GM10847 (cell line): ENCODE data around the gene PKMYT1.
A peak's percentile ranks its signal among the peaks of the same experiment; 100 is the strongest.

Source experiments
- POLR2A ChIP-seq: IDR thresholded peaks from 2 replicates; pipeline ENCODE4 v1.6.1; 2011; ENCODE audit not compliant: insufficient read length; ENCODE audit errors: extremely low read depth

The PKMYT1 gene

DNA sequence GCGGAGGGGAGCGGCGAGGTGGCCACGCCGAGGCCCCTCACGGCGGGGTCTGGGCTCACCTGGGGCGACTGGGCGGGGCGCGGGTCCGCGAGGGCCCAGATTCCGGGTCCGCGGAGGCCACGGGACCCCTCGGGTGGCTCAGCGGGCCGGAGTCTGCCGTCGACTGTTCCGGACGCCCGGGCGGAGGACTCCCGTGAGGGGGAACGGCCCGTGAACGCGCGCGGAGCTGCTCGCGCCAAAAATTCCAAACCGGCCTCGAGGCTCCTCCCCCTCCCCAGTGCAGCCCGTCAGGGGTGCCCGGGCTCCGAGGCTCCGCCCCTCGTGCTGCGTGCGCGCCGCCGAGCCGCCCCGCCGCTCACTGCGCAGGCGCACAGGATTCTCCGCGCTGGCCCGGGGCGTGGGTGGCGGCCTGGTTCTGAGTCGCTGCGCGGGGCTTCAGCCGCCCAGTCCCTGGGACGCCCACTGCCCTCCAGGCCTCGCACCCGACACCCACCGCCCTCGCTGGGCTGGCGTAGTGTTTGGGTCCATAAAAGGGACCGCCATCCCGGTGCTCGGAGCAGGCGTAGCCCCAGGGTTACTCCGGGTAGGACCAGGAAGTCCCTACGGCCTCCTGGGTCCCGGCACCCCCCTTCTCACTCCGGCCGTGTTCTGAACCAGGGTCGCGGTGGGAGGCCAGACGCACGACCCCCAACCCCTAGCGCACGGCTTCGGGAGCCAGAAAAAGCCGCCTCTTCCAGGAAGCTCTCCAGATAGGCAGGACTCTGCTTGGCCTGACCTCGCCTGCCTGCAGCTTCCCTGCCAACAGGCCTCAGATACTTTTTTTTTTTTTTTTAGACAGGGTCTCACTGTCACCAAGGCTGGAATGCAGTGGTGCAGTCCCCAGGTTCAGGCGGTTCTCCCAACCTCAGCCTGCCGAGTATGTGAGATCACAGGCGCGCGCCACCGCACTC is at the start of gene PKMYT1:
TSS of gene PKMYT1 (minus strand) at position 220 of the 950 bp plus-strand sequence. CDS start 789 bp downstream, outside the sequence.
- TF ChIP-seq POLR2A: peak; percentile 95

DNA sequence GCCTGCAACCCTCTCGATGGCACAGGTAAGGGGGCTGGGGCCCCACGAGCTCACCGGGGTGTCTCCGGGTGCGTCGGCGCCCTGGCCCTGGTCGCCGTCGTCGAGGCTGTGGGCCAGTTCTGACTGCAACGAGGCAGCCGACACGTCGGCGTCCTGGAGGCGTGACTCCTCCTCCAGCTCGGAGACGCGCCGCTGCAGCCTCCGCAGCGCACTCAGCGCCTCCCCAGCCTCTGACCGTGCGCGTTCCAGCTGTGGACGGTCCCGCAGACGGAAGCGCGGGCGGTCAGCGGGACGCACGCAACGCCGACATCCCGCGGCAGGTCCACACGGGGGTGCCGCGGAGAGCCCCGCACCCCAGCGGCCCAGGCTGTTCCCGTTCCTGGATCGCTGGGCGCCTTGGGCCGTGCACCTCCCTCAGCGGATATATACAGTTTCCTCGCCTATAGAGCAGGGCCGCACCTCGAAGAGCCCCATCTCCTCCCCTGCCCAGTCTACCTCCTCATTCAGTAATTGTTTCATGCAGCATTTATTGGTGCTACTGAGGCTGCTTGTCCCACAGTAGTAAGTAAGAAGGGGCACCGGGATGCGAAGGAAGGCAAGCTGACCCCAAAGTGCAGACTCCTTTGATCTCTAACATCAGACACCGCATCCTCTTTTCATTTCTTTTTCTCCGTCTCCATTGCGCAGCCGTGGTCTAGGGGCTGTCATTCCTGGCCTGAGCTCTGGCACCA is 49.4 kb upstream of the PKMYT1 start:
- TF ChIP-seq POLR2A: no peak

DNA sequence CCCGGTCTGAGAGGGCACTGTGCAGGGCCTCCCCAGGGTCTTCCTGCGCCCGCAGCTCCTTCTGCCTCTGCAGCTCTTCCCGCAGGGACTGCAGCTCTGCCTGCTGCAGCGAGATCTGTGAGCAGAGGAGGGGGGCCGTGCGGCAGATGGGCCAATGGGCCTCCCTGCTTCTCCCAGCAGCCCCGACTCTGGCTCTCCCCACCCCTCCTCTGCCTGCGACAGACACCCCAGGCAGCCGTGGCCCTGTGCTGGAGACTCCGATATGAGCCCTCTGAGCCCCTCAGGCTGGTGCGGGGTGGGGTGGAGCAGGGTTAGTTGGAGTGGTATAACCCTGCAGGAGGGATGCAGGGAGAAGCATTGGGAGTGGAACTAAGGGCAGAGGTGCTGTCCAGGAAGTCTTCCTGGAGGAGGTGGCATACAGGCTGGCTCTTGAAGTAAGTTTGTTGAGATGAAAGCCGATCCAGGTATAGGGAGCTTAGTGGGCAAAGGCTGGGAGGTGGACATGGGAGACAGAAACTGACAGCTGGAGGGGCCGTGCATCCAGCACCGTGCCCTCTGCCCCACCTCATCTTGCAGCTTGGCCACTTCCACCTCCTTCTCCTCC is 48.6 kb upstream of the PKMYT1 start:
- no peak for TF ChIP-seq POLR2A

DNA sequence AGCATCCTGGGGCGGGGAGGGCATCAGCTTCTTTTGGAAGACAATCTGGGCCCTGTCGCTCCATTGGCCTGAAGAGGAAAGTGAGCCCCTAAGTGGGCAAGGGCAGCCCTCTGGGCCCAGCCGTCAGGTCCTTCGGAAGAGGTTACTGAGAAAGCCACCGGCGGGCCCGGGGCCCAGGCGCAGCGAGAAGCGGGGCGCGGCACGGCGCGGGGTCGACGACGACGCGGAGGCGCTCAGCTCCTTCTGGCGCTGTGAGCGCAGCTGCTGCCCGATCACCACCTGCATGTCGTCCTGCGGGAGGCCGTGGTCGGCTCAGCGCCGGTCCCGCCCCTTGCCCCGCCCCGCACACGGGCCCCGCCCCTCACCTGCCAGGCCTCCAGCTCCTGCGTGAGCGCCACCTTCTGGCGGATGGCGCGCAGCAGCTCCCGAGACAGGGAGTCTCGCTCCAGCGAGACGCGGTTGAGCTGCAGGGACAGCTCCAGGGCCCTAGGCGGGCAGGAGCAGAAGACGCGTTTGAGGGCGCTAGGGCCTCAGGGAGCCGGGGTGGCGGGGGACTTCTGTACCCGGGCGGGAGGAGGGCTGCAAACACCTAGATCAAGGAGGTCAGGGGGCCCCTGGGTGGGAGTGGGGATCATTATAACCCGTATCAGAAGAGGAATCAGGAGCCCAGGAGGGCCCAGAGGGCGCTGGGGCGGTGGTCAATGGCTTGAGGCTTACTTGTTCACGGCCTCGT is 47.9 kb upstream of the PKMYT1 start:
- TF ChIP-seq POLR2A: no peak

- no peak for TF ChIP-seq POLR2A
Observed at GRCh38 chr16:3027489-3027795, 47.2 kb upstream of the PKMYT1 start.

DNA sequence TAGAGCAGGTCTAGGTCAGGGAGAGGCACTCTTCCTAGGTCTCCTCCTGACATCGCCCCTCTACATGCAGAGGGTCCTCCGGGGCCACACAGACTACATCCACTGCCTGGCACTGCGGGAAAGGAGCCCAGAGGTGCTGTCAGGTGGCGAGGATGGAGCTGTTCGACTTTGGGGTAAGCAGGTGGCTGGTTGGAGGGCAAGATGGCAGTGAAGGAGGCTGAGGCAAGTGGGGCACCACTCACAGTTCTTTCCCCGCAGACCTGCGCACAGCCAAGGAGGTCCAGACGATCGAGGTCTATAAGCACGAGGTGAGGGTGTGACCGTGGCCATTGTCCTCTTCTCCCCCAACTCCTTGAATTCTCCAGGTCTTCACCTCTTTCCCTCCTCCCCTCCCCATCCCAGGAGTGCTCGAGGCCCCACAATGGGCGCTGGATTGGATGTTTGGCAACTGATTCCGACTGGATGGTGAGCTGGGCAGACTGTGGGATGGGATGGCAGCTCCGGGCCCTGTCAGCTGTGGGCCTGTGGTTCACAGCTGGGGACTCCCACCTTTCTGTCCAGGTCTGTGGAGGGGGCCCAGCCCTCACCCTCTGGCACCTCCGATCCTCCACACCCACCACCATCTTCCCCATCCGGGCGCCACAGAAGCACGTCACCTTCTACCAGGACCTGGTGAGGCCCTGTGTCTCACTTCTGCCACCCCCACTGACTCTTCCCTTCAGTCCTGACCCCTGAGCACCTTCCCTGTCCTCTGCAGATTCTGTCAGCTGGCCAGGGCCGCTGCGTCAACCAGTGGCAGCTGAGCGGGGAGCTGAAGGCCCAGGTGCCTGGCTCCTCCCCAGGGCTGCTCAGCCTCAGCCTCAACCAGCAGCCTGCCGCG is 46.6 kb upstream of the PKMYT1 start:
- TF ChIP-seq POLR2A: no peak

GRCh38 chr16:3026003-3026378 is 45.7 kb upstream of the PKMYT1 start:
- TF ChIP-seq POLR2A: no peak

- TF ChIP-seq POLR2A: no peak
Observed at GRCh38 chr16:3025032-3026002, 45.1 kb upstream of the PKMYT1 start.

GRCh38 chr16:3023669-3024478 is 43.6 kb upstream of the PKMYT1 start, which contains the start of the genes HCFC1R1 and THOC6:
Gene HCFC1R1, minus strand, starts transcription at chr16:3023942. Its CDS starts 1 bp downstream, at chr16:3023941.
Gene THOC6, plus strand, starts transcription at chr16:3024035. Its CDS starts 292 bp downstream, at chr16:3024327.
- peak; percentile 75 for TF ChIP-seq POLR2A

DNA sequence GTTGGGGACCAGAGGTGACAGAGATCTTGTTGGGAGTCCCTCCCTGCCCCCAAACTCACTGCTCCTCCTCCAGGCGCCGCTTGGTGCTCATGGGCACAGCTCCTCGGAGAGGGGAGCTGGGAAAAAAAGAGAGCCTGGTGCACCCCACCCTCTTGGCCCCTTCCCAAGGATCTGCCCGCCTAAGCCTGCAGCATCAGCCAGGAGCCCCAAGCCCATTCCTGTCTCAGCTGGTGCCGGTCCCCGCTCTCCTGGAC is 43.1 kb upstream of the PKMYT1 start:
- no peak for TF ChIP-seq POLR2A

GRCh38 chr16:3022684-3023414 is 42.6 kb upstream of the PKMYT1 start:
- TF ChIP-seq POLR2A: no peak

- TF ChIP-seq POLR2A: no peak
Observed at GRCh38 chr16:3022208-3022683, 42.0 kb upstream of the PKMYT1 start.
